HS-5 (cell line): ENCODE data around the gene CARMIL1.
A peak's percentile ranks its signal among the peaks of the same experiment; 100 is the strongest.

Experiments used
- DNase-seq: peaks from one replicate; pipeline ENCODE4 v3.0.0-alpha.2; 2012; ENCODE audit warnings: low read depth

Gene CARMIL1

GRCh38 chr6:25278914-25279747 is at the start of gene CARMIL1:
TSS of gene CARMIL1 (plus strand) at chr6:25279374. CDS start at chr6:25279796, 422 bp downstream.
- peak; percentile 43 for DNase-seq

- peak; percentile 61 for DNase-seq
These were observed 49.4 kb upstream of the CARMIL1 start for GRCh38 chr6:25229671-25230321.

GRCh38 chr6:25232479-25232878 is 46.7 kb upstream of the CARMIL1 start:
- no peak for DNase-seq

GRCh38 chr6:25233226-25233625 is 45.9 kb upstream of the CARMIL1 start:
- no peak for DNase-seq

- DNase-seq = no peak
These were observed 41.6 kb upstream of the CARMIL1 start for GRCh38 chr6:25237579-25237978.

- no peak for DNase-seq
These were observed 40.1 kb upstream of the CARMIL1 start for GRCh38 chr6:25239059-25239458.

GRCh38 chr6:25239498-25239897 is 39.7 kb upstream of the CARMIL1 start:
- no peak for DNase-seq

GRCh38 chr6:25242567-25242966 is 36.6 kb upstream of the CARMIL1 start:
- no peak for DNase-seq

GRCh38 chr6:25244865-25245264 is 34.3 kb upstream of the CARMIL1 start:
- no peak for DNase-seq

- DNase-seq = no peak
These were observed 31.1 kb upstream of the CARMIL1 start for GRCh38 chr6:25248123-25248522.

GRCh38 chr6:25249133-25249532 is 30.0 kb upstream of the CARMIL1 start:
- no peak for DNase-seq

- no peak for DNase-seq
These were observed 28.3 kb upstream of the CARMIL1 start for GRCh38 chr6:25250878-25251277.

- no peak for DNase-seq
These were observed 27.7 kb upstream of the CARMIL1 start for GRCh38 chr6:25251426-25251825.

- DNase-seq = no peak
These were observed 25.8 kb upstream of the CARMIL1 start for GRCh38 chr6:25253351-25253750.

- DNase-seq = no peak
These were observed 24.5 kb upstream of the CARMIL1 start for GRCh38 chr6:25254671-25255070.

- DNase-seq = no peak
These were observed 21.4 kb upstream of the CARMIL1 start for GRCh38 chr6:25257686-25258348.

GRCh38 chr6:25259756-25260155 is 19.4 kb upstream of the CARMIL1 start:
- no peak for DNase-seq

- DNase-seq = no peak
These were observed 15.5 kb upstream of the CARMIL1 start for GRCh38 chr6:25263657-25264056.

GRCh38 chr6:25266456-25267100 is 12.6 kb upstream of the CARMIL1 start:
- DNase-seq = no peak

GRCh38 chr6:25267662-25268061 is 11.5 kb upstream of the CARMIL1 start:
- no peak for DNase-seq

- no peak for DNase-seq
These were observed 8.6 kb upstream of the CARMIL1 start for GRCh38 chr6:25270559-25270958.

- DNase-seq = no peak
These were observed 3.7 kb upstream of the CARMIL1 start for GRCh38 chr6:25275436-25275835.
